ENCODE results near the gene ACD. TPM values are rescaled to one million over a fixed set of nuclear protein-coding genes. Genes with fewer than 3 reads are reported as not detected.

The ACD gene
- total RNA-seq, 2 experiments from 2014 or later = 50.8 to 53.7 TPM

GRCh38 chr16:67676516-67676915, 16.5 kb upstream of the ACD start:
- Mint-ChIP-seq H3K4me1 (ENCODE audit: low read depth) (no peaks in the 10 kb centered on the region), H3K4me3 (no peak overlapping the region), H3K27ac (no peak overlapping the region), H3K9me3 (no peaks in the 10 kb centered on the region), H3K27me3 (no peaks in the 10 kb centered on the region), H3K36me3 (ENCODE audit: low read depth) (no peaks in the 10 kb centered on the region)
- POLR2A ChIA-PET = interaction anchor here (0.6 kb wide), 1 partner anchor 124 kb away, joined by 3 read pairs; no protein-coding TSS in a partner anchor
- intact Hi-C loops (cut with micrococcal nuclease) = no loop called here
- CTCF ChIA-PET = interaction anchor here (1.0 kb wide), 1 partner anchor 14 kb away, joined by 3 read pairs; no protein-coding TSS in a partner anchor
- DNase-seq (no peak), ATAC-seq (no peak)
- TF ChIP-seq CTCF (IDR thresholded peaks at IDR 0.05) = no peak

GRCh38 chr16:67675999-67676398, 15.9 kb upstream of the ACD start:
- no peaks in the 10 kb centered on the region for H3K36me3 Mint-ChIP-seq (ENCODE audit: low read depth)
- H3K27me3 Mint-ChIP-seq = no peaks in the 10 kb centered on the region
- DNase-seq (no peak), ATAC-seq (no peak)
- no peak for TF ChIP-seq CTCF (IDR thresholded peaks at IDR 0.05)
- no peak overlapping the region for H3K4me3 Mint-ChIP-seq
- intact Hi-C loops (cut with micrococcal nuclease) = no loop called here
- H3K27ac Mint-ChIP-seq = no peak overlapping the region
- no peaks in the 10 kb centered on the region for H3K4me1 Mint-ChIP-seq (ENCODE audit: low read depth)
- ChIA-PET POLR2A (no interaction called here), CTCF (no interaction called here)
- no peaks in the 10 kb centered on the region for H3K9me3 Mint-ChIP-seq

GRCh38 chr16:67675579-67675935, 15.5 kb upstream of the ACD start:
- ChIA-PET CTCF (interaction anchor here (1.7 to 2.4 kb wide), 2 partner anchors 12 to 155 kb away, joined by 7 to 9 read pairs; no protein-coding TSS in a partner anchor), POLR2A (no interaction called here)
- no peaks in the 10 kb centered on the region for H3K36me3 Mint-ChIP-seq (ENCODE audit: low read depth)
- H3K4me1 Mint-ChIP-seq (ENCODE audit: low read depth) = no peaks in the 10 kb centered on the region
- no peaks in the 10 kb centered on the region for H3K27me3 Mint-ChIP-seq
- DNase-seq (no peak), ATAC-seq (no peak)
- intact Hi-C loops (cut with micrococcal nuclease) = no loop called here
- no peak for TF ChIP-seq CTCF (IDR thresholded peaks at IDR 0.05)
- no peak overlapping the region for H3K27ac Mint-ChIP-seq
- H3K4me3 Mint-ChIP-seq = no peak overlapping the region
- no peaks in the 10 kb centered on the region for H3K9me3 Mint-ChIP-seq

- intact Hi-C loops (cut with micrococcal nuclease) = no loop called here
- H3K27ac Mint-ChIP-seq = no peak overlapping the region
- no peaks in the 10 kb centered on the region for H3K9me3 Mint-ChIP-seq
- no peaks in the 10 kb centered on the region for H3K27me3 Mint-ChIP-seq
- H3K36me3 Mint-ChIP-seq (ENCODE audit: low read depth) = no peaks in the 10 kb centered on the region
- POLR2A ChIA-PET = no interaction called here
- H3K4me3 Mint-ChIP-seq = no peak overlapping the region
- no peak for DNase-seq
- TF ChIP-seq CTCF (IDR thresholded peaks at IDR 0.05) = no peak
- H3K4me1 Mint-ChIP-seq (ENCODE audit: low read depth) = no peaks in the 10 kb centered on the region
- CTCF ChIA-PET = interaction anchor here (1.7 to 2.4 kb wide), 2 partner anchors 12 to 154 kb away, joined by 7 to 9 read pairs; no protein-coding TSS in a partner anchor
- no peak for ATAC-seq
Measured at GRCh38 chr16:67674851-67675578, 15.0 kb upstream of the ACD start.

GRCh38 chr16:67673712-67674580, 13.9 kb upstream of the ACD start:
- Mint-ChIP-seq H3K4me3 (no peak overlapping the region), H3K27ac (no peak overlapping the region), H3K36me3 (ENCODE audit: low read depth) (no peaks in the 10 kb centered on the region), H3K9me3 (no peaks in the 10 kb centered on the region), H3K27me3 (no peaks in the 10 kb centered on the region), H3K4me1 (ENCODE audit: low read depth) (no peaks in the 10 kb centered on the region)
- no peak for TF ChIP-seq CTCF (IDR thresholded peaks at IDR 0.05)
- DNase-seq (no peak), ATAC-seq (no peak)
- CTCF ChIA-PET = interaction anchor here (1.2 to 2.5 kb wide), 8 partner anchors 11 to 153 kb away, joined by 3 to 11 read pairs (median 7); partner anchors contain the start of genes CARMIL2 and GFOD2
- intact Hi-C loops (cut with micrococcal nuclease) = no loop called here
- POLR2A ChIA-PET = no interaction called here

Data from activated CD8-positive, alpha-beta T cell treated with anti-CD3 and anti-CD28 coated beads for 36 hours (primary cell).